Measurements from ENCODE around the gene SMIM1. TPM values are rescaled to one million over a fixed set of nuclear protein-coding genes. Genes with fewer than 3 reads are reported as not detected.

Gene SMIM1
- total and polyA plus RNA-seq, 9 of the 15 experiments (the other 6 are each of a cell fraction or from before 2014, with no cell fraction given), result 2.3 to 125 (median 24.3) TPM

DNA sequence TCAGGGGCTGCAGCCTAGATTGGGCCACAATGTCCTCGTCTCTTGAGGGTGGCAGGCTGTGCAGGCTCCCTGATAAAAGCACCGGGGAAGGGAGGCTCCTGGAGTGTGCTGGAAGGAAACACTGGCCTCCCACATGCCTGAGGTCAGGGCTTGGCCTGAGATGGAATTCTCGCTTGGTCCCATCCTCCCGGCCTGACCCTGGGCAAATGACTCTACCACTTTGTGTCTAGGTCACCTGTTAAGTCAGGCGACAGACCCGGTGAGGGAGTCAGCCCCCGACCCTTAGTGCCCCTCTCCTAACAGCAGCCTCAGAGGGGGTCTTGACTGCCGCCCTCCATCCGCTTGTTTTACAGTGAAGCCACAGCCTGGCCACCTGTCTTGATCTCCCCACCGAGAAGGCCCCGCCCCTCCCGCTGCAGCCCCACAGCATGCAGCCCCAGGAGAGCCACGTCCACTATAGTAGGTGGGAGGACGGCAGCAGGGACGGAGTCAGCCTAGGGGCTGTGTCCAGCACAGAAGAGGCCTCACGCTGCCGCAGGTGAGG, 2.5 kb downstream of the SMIM1 start (continued):
- TF ChIP-seq PHF8 (IDR thresholded peaks at IDR 0.05; ENCODE audit: borderline replicate concordance, low read length) (peak; percentile 4; the same call in 1 of the 2 replicates), CHD4 (IDR thresholded peaks at IDR 0.05; ENCODE audit: insufficient read depth, insufficient replicate concordance, low read depth, low read length, poor library complexity, severe bottlenecking) (peak; percentile 17), ZZZ3 (IDR thresholded peaks at IDR 0.05) (no peak), POLR2B (IDR thresholded peaks at IDR 0.05; ENCODE audit: low read depth, partially characterized antibody) (no peak), NFXL1 (CRISPR knock-in tag; IDR thresholded peaks at IDR 0.05) (no peak), ZNF316 (IDR thresholded peaks at IDR 0.05) (no peak), HDAC6 (IDR thresholded peaks at IDR 0.05; ENCODE audit: low read depth, low read length) (no peak), ZNF778 (CRISPR knock-in tag; IDR thresholded peaks at IDR 0.05) (no peak), NFIX (CRISPR knock-in tag; IDR thresholded peaks at IDR 0.05; ENCODE audit: low read depth) (no peak), GTF2A2 (tag; IDR thresholded peaks at IDR 0.05) (no peak)
- TF ChIP-seq, protein P1, sequence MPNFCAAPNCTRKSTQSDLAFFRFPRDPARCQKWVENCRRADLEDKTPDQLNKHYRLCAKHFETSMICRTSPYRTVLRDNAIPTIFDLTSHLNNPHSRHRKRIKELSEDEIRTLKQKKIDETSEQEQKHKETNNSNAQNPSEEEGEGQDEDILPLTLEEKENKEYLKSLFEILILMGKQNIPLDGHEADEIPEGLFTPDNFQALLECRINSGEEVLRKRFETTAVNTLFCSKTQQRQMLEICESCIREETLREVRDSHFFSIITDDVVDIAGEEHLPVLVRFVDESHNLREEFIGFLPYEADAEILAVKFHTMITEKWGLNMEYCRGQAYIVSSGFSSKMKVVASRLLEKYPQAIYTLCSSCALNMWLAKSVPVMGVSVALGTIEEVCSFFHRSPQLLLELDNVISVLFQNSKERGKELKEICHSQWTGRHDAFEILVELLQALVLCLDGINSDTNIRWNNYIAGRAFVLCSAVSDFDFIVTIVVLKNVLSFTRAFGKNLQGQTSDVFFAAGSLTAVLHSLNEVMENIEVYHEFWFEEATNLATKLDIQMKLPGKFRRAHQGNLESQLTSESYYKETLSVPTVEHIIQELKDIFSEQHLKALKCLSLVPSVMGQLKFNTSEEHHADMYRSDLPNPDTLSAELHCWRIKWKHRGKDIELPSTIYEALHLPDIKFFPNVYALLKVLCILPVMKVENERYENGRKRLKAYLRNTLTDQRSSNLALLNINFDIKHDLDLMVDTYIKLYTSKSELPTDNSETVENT (CRISPR knock-in tag; IDR thresholded peaks at IDR 0.05), result 0 out of 2 replicates have a peak, but pooled peaks have one; percentile 28
- TF ChIP-seq, protein P2, sequence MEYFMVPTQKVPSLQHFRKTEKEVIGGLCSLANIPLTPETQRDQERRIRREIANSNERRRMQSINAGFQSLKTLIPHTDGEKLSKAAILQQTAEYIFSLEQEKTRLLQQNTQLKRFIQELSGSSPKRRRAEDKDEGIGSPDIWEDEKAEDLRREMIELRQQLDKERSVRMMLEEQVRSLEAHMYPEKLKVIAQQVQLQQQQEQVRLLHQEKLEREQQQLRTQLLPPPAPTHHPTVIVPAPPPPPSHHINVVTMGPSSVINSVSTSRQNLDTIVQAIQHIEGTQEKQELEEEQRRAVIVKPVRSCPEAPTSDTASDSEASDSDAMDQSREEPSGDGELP (CRISPR knock-in tag; IDR thresholded peaks at IDR 0.05; ENCODE audit: borderline replicate concordance), result peak; percentile 58; the same call in 1 of the 2 replicates
- TF ChIP-seq, protein P3, sequence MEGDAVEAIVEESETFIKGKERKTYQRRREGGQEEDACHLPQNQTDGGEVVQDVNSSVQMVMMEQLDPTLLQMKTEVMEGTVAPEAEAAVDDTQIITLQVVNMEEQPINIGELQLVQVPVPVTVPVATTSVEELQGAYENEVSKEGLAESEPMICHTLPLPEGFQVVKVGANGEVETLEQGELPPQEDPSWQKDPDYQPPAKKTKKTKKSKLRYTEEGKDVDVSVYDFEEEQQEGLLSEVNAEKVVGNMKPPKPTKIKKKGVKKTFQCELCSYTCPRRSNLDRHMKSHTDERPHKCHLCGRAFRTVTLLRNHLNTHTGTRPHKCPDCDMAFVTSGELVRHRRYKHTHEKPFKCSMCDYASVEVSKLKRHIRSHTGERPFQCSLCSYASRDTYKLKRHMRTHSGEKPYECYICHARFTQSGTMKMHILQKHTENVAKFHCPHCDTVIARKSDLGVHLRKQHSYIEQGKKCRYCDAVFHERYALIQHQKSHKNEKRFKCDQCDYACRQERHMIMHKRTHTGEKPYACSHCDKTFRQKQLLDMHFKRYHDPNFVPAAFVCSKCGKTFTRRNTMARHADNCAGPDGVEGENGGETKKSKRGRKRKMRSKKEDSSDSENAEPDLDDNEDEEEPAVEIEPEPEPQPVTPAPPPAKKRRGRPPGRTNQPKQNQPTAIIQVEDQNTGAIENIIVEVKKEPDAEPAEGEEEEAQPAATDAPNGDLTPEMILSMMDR (IDR thresholded peaks at IDR 0.05 in 2 of 3, conservative IDR thresholded peaks at IDR 0.05 in 1 of 3; ENCODE audit: insufficient read depth in 2 of 3, low read depth in 1 of 3, low read length in 3 of 3), result 0 out of 6 replicates have a peak, but pooled peaks of 1 of the 3 experiments have one; percentile 1
- TF ChIP-seq, protein P4, sequence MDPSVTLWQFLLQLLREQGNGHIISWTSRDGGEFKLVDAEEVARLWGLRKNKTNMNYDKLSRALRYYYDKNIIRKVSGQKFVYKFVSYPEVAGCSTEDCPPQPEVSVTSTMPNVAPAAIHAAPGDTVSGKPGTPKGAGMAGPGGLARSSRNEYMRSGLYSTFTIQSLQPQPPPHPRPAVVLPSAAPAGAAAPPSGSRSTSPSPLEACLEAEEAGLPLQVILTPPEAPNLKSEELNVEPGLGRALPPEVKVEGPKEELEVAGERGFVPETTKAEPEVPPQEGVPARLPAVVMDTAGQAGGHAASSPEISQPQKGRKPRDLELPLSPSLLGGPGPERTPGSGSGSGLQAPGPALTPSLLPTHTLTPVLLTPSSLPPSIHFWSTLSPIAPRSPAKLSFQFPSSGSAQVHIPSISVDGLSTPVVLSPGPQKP (CRISPR knock-in tag; IDR thresholded peaks at IDR 0.05), result no peak
- TF ChIP-seq, protein P5, sequence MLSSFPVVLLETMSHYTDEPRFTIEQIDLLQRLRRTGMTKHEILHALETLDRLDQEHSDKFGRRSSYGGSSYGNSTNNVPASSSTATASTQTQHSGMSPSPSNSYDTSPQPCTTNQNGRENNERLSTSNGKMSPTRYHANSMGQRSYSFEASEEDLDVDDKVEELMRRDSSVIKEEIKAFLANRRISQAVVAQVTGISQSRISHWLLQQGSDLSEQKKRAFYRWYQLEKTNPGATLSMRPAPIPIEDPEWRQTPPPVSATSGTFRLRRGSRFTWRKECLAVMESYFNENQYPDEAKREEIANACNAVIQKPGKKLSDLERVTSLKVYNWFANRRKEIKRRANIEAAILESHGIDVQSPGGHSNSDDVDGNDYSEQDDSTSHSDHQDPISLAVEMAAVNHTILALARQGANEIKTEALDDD (IDR thresholded peaks at IDR 0.05), result no peak
- TF ChIP-seq, protein P6, sequence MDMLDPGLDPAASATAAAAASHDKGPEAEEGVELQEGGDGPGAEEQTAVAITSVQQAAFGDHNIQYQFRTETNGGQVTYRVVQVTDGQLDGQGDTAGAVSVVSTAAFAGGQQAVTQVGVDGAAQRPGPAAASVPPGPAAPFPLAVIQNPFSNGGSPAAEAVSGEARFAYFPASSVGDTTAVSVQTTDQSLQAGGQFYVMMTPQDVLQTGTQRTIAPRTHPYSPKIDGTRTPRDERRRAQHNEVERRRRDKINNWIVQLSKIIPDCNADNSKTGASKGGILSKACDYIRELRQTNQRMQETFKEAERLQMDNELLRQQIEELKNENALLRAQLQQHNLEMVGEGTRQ (CRISPR knock-in tag; IDR thresholded peaks at IDR 0.05), result no peak
